ENCODE measurements around the gene RPS8. TPM values are rescaled to one million over a fixed set of nuclear protein-coding genes. Genes with fewer than 3 reads are reported as not detected.
"Not testable (repeated sequence)": the region's sequence is repeated elsewhere in the genome, so short reads cannot be mapped to it uniquely, and the experiment has no call there.

The RPS8 gene
- total RNA-seq, 6 donors from 2014 or later = 507 to 1,439 (median 1,183) TPM

DNA sequence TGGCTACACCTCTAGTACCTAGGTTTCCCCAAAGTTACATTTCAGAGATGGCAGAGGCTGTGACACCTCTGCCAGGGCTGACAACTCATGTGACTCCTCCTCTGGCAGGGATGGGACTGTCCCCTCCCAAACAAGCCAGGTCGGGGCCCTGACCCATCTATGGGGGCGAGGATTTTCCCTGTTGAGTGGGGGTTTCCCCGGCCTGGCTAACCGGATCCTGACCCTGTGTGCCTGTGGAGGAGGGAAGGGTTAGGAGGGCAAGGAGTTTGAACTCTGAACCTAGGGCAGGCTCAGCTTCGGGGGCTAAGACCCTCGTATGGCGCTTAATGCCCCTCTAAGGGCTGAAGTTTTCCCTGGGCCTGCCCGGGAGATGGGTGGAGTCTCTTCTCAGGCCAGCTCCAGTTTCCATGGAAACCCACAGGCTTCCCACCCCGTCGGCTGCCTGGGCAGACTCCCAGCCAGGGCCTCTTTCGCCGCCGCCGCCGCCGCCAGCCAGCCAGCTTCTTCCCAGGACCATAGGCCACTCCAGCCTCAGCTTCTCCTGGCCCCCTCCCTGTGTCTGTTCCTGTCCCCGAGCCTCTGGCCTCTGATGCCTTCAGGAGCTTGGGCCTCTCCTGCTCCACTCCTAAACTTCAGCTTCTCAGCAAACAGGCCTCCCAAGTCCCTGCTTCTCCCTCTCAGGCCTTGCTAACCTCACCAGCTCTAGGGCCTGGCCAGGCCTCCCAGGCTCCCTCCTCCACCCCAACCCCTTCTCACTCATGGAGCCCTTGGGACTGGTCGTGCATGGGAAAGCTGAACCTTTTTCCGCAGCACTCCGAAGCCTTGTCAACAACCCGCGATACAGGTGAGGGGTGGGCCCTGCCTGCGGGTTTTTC, 33.0 kb downstream of the RPS8 start, which contains the start of gene BTBD19:
TSS of gene BTBD19 (plus strand) at position 461 of the 875 bp plus-strand sequence. CDS start at position 759, 298 bp downstream.
- no peaks in the 10 kb centered on the region for H3K27me3 ChIP-seq
- 26 to 30% methylated on average over 11 to 23 of the region's 23 CpGs for WGBS, 2 donors
- H3K27ac ChIP-seq = peak within 1 kb of the TSS; percentile 93 to 99 (median 98)
- peaks cover 69 to 94% (median 86%) of the 10 kb centered on the region in 4 donors for H3K4me1 ChIP-seq
- peak in 2 of 4 donors; percentile 2 to 5 for TF ChIP-seq POLR2A (IDR thresholded peaks at IDR 0.05)
- TF ChIP-seq, protein P1, sequence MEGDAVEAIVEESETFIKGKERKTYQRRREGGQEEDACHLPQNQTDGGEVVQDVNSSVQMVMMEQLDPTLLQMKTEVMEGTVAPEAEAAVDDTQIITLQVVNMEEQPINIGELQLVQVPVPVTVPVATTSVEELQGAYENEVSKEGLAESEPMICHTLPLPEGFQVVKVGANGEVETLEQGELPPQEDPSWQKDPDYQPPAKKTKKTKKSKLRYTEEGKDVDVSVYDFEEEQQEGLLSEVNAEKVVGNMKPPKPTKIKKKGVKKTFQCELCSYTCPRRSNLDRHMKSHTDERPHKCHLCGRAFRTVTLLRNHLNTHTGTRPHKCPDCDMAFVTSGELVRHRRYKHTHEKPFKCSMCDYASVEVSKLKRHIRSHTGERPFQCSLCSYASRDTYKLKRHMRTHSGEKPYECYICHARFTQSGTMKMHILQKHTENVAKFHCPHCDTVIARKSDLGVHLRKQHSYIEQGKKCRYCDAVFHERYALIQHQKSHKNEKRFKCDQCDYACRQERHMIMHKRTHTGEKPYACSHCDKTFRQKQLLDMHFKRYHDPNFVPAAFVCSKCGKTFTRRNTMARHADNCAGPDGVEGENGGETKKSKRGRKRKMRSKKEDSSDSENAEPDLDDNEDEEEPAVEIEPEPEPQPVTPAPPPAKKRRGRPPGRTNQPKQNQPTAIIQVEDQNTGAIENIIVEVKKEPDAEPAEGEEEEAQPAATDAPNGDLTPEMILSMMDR (IDR thresholded peaks at IDR 0.05) = no peak
- no peak for TF ChIP-seq EP300 (IDR thresholded peaks at IDR 0.05)
- peak in 1 of 2 donors; percentile 20 for TF ChIP-seq POLR2AphosphoS5 (IDR thresholded peaks at IDR 0.05)
- no peaks in the 10 kb centered on the region for H3K9me3 ChIP-seq
- DNase-seq = peak; percentile 67 to 94
- H3K36me3 ChIP-seq = peaks cover 12 to 37% (median 34%) of the 10 kb centered on the region in 4 donors
- H3K4me3 ChIP-seq = peak within 1 kb of the TSS in 3 of 4 donors; percentile 6 to 31 (median 14)
- peak; percentile 23 to 68 for ATAC-seq (ENCODE audit: low FRiP score in 2 of 2)

DNA sequence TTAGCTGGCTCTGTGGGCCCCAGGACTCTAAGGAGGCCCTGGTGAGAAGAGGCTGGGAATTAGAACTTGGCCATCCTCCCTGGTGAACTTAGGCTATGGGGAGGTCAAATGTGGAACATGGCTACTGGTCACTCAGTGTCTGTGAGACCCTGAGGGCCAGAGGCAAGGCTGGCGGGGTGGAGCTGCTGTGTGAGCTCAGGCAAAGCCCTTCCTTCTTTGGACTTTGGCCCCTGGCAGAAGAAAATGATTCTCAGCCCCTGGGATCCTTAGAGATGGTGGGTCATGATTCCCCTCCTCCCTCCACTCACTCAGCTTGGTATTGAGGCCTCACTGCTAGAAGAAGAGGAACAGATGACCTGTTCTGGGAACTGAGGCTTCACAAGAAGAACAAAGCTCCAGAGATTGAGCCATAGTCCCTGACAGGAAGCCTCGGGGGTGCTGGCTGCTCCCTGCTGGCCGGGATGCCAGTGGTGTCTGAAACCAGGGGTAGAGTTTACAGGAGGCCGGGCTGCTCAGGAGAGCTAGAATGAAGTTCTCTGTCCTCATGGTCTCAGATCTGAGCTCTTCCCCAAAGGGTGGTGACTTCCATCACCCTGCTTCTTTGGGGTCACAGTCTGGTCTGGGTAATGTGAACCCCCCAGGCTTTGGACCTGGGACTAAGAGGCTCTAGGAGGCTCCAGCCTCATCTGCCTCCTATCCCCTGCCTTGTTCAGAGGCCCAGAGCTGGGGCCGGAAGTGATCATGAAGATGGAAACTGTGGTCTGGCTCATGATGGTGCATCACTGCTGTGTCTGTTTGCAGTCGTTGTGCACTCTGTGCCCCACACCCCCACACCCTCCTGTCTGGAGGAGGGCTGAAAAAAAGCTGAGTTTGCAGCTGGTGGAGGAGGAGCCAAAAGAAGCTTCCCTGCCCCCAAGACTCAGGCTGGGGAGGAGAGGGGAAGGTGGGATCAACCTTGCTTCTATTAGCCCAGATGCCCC, 33.9 kb downstream of the RPS8 start:
- peak; percentile 59 to 83 for TF ChIP-seq POLR2AphosphoS5 (IDR thresholded peaks at IDR 0.05)
- TF ChIP-seq EP300 (IDR thresholded peaks at IDR 0.05) = peak in 2 of 4 donors; percentile 32 to 41
- peak in 1 of 4 donors; percentile 62 for TF ChIP-seq POLR2A (IDR thresholded peaks at IDR 0.05)
- TF ChIP-seq, protein P1 (IDR thresholded peaks at IDR 0.05) = peak in 2 of 6 experiments; percentile 13 to 26
- ATAC-seq (ENCODE audit: low FRiP score in 2 of 2) (peak in 1 of 2 donors; percentile 3), DNase-seq (peak in 1 of 2 donors; percentile 79)
- Histone ChIP-seq H3K27ac (peak overlapping the region; percentile 93 to 99 (median 98)), H3K4me1 (peaks cover 69 to 91% (median 85%) of the 10 kb centered on the region in 4 donors), H3K4me3 (peak overlapping the region in 3 of 4 donors; percentile 6 to 31 (median 14)), H3K9me3 (no peaks in the 10 kb centered on the region), H3K27me3 (no peaks in the 10 kb centered on the region), H3K36me3 (peaks cover 7 to 28% (median 24%) of the 10 kb centered on the region in 4 donors)
- 24 to 45% methylated on average over 4 to 6 of the region's 6 CpGs for WGBS, 2 donors

DNA sequence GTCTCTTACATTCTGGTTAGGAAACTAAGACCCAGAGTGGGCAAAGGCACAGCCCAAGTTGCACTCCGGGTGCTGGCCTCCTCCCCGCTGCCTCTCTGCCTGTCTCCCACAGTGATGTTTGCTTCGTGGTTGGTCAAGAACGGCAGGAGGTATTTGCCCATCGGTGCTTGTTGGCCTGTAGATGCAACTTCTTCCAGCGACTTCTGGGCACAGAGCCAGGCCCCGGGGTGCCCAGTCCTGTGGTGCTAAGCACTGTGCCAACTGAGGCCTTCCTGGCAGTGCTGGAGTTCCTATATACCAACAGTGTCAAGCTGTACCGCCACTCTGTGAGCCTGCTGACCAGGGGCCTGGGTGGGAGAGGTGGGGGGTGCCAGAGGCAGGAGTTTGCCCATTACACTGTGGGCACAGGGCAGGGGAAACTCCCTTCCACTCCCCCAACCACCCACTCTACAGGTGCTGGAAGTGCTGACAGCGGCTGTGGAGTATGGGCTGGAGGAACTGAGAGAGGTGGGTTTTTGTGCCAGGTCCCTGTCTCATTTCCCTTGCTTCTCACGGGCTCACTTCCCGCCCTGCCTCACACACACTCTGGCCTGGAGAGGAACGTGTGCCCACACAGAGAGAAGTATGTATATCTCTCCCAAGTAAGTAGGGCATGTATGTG, 34.9 kb downstream of the RPS8 start:
- peak; percentile 82 to 85 for DNase-seq
- H3K4me3 ChIP-seq = peak overlapping the region in 1 of 4 donors; percentile 31
- H3K4me1 ChIP-seq = peaks cover 70 to 96% (median 82%) of the 10 kb centered on the region in 4 donors
- ATAC-seq (ENCODE audit: low FRiP score in 2 of 2) = no peak
- no peaks in the 10 kb centered on the region for H3K9me3 ChIP-seq
- H3K27me3 ChIP-seq = no peaks in the 10 kb centered on the region
- TF ChIP-seq, protein P1 (IDR thresholded peaks at IDR 0.05) = no peak
- no peak for TF ChIP-seq EP300 (IDR thresholded peaks at IDR 0.05)
- no peak for TF ChIP-seq POLR2A (IDR thresholded peaks at IDR 0.05)
- TF ChIP-seq POLR2AphosphoS5 (IDR thresholded peaks at IDR 0.05) = peak in 1 of 2 donors; percentile 4
- H3K27ac ChIP-seq = peak overlapping the region; percentile 93 to 99 (median 98)
- WGBS, 2 donors = 23 to 51% methylated on average over 6 to 12 of the region's 12 CpGs
- peaks cover 2 to 18% (median 14%) of the 10 kb centered on the region in 4 donors for H3K36me3 ChIP-seq

DNA sequence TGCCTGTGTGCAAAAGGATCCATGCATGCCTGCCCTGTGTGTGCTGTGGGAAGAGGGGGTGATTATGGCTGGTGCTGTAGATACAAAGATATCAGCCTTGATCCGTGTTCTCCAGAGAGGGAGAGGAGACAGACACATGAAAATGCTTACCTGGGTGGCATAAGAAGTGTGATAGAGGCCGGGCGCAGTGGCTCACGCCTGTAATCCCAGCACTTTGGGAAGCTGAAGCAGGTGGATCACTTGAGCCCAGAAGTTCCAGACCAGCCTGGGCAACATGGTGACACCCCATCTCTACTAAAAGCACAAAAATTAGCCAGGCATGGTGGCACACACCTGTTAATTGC, 35.4 kb downstream of the RPS8 start:
- WGBS, 2 donors = 84 to 88% methylated on average over 4 of the region's 4 CpGs
- H3K4me1 ChIP-seq = peaks cover 68 to 96% (median 80%) of the 10 kb centered on the region in 4 donors
- not testable (repeated sequence) for H3K27me3 ChIP-seq; H3K9me3 ChIP-seq; DNase-seq; H3K4me3 ChIP-seq; ATAC-seq (ENCODE audit: low FRiP score in 2 of 2)
- peak overlapping the region; percentile 93 to 99 (median 98) for H3K27ac ChIP-seq
- peaks cover 0 to 13% (median 10%) of the 10 kb centered on the region in 4 donors for H3K36me3 ChIP-seq
